ENCODE data around the gene RNPEP.

- no peak for TF ChIP-seq CTCF (conservative IDR thresholded peaks at IDR 0.05; ENCODE audit: low read length)
- TF ChIP-seq EZH2phosphoT487 (IDR thresholded peaks at IDR 0.05; ENCODE audit: borderline replicate concordance, low read depth, low read length): no peak
Measured at GRCh38 chr1:202014060-202014459, 31.6 kb downstream of the RNPEP start.
